Measurements from ENCODE around the gene TANGO2. TPM values are rescaled to one million over a fixed set of nuclear protein-coding genes. Genes with fewer than 3 reads are reported as not detected.
A peak's percentile ranks its signal among the peaks of the same experiment; 100 is the strongest.

Gene TANGO2
- total and polyA plus RNA-seq, 9 of the 15 experiments (the other 6 are each of a cell fraction or from before 2014, with no cell fraction given): 15.5 to 94.9 (median 70.1) TPM

- TF ChIP-seq GTF3C2 (IDR thresholded peaks at IDR 0.05; ENCODE audit: borderline replicate concordance, extremely low read depth, insufficient read length) (no peak), MAX (CRISPR knock-in tag; IDR thresholded peaks at IDR 0.05) (no peak), ZNF354B (CRISPR knock-in tag; IDR thresholded peaks at IDR 0.05) (no peak), E2F8 (IDR thresholded peaks at IDR 0.05; ENCODE audit: low read depth, partially characterized antibody) (no peak), NFXL1 (CRISPR knock-in tag; IDR thresholded peaks at IDR 0.05) (no peak), MCM2 (IDR thresholded peaks at IDR 0.05; ENCODE audit: low read depth) (no peak), U2AF2 (optimal IDR thresholded peaks at IDR 0.05; ENCODE audit: low read depth, low read length) (no peak), RBM25 (IDR thresholded peaks at IDR 0.05; ENCODE audit: low read depth, low read length, severe bottlenecking) (no peak), DMBX1 (CRISPR knock-in tag; IDR thresholded peaks at IDR 0.05; ENCODE audit: borderline replicate concordance) (no peak), BACH1 (tag; IDR thresholded peaks at IDR 0.05) (no peak), ZNF239 (CRISPR knock-in tag; IDR thresholded peaks at IDR 0.05) (no peak), ZNF165 (CRISPR knock-in tag; IDR thresholded peaks at IDR 0.05; ENCODE audit: borderline replicate concordance) (no peak), ARID3A (IDR thresholded peaks at IDR 0.05; ENCODE audit: borderline replicate concordance, low read depth, low read length) (no peak), HDAC2 (IDR thresholded peaks at IDR 0.05) (no peak), ETV5 (CRISPR knock-in tag; IDR thresholded peaks at IDR 0.05; ENCODE audit: low read depth) (no peak), CHD1 (IDR thresholded peaks at IDR 0.05; ENCODE audit: low read length) (peak; percentile 48), ARNT (IDR thresholded peaks at IDR 0.05) (no peak), THRA (IDR thresholded peaks at IDR 0.05) (no peak)
These were observed 92.8 kb downstream of the TANGO2 start (continued) for GRCh38 chr22:20113551-20114310.

All from K562 (cell line).